Testis (tissue), 3 donors: ENCODE results near the gene CD151. TPM values are rescaled to one million over a fixed set of nuclear protein-coding genes. Genes with fewer than 3 reads are reported as not detected.
A peak's percentile ranks its signal among the peaks of the same experiment; 100 is the strongest.

Experiments
- DNase-seq: peaks from one replicate; pipeline ENCODE4 v3.0.0-alpha.2; 2019
- H3K27ac ChIP-seq, 2 donors: fragments of 200-600 bp; sonication (generic); one replicate each; pipeline ENCODE4 v1.5.1; 2019
- H3K27me3 ChIP-seq: fragments of 200-600 bp; sonication (generic); one replicate; pipeline ENCODE4 v1.5.1; 2019
- H3K36me3 ChIP-seq: fragments of 200-600 bp; sonication (generic); one replicate; pipeline ENCODE4 v1.5.1; 2017; ENCODE audit warnings: low read depth; ENCODE audit errors: missing control alignments
- H3K4me1 ChIP-seq: fragments of 200-600 bp; sonication (generic); one replicate; pipeline ENCODE4 v1.5.1; 2019
- H3K4me3 ChIP-seq, 2 donors: fragments of 200-600 bp; sonication (generic); one replicate each; pipeline ENCODE4 v1.5.1; 2017 to 2019
- H3K9me3 ChIP-seq: fragments of 200-600 bp; sonication (generic); one replicate; pipeline ENCODE4 v1.5.1; 2017
- CTCF ChIP-seq, 3 experiments: fragments of 450-650 bp in 2 of 3; fragments of 200-600 bp in 1 of 3; sonication (generic) in 1 of 3; IDR thresholded peaks; one replicate each; pipeline ENCODE4 v1.5.1; 2016 to 2019; ENCODE audit warnings: antibody characterized with exemption in 3 of 3, mild to moderate bottlenecking in 2 of 3, moderate library complexity in 1 of 3
- POLR2A ChIP-seq: fragments of 450-650 bp; IDR thresholded peaks from one replicate; pipeline ENCODE4 v1.6.1; 2017; ENCODE audit warnings: antibody characterized with exemption, mild to moderate bottlenecking, moderate library complexity
- WGBS, 2 donors: methylation state at CpG; one replicate each; pipeline ENCODE4 v1.1.5; 2018; 5-methylcytosine and 5-hydroxymethylcytosine counted together
- intact Hi-C: fragments of 100-400 bp; cut with DNase I; formaldehyde crosslinking; loops from one replicate; pipeline ENCODE4 v1.15.1; 2023; ENCODE audit warnings: low total_unique reads
- polyA plus RNA-seq: library from polyadenylated mRNA; stranded (reverse); fragments of 350-450 nt; fragmentation: Illumina TruSeq; extraction: RNeasy Lipid Tissue Mini Kit (QIAGEN cat#74804); gene quantifications from one replicate; pipeline ENCODE4 v1.2.3, GENCODE V29; 2014; ENCODE audit warnings: low read depth, low replicate concordance; ENCODE audit not compliant: insufficient read depth
- total RNA-seq, 2 donors: library from RNA; depleted of rRNA; stranded (reverse); fragments of >200 nt; gene quantifications; one replicate each; pipeline ENCODE4 v1.2.3, GENCODE V29; 2016

CD151 gene
- total and polyA plus RNA-seq, 3 donors from 2014 or later = 108 to 201 (median 195) TPM

GRCh38 chr11:797296-798092 is 35.3 kb upstream of the CD151 start:
- Histone ChIP-seq H3K4me1 (peaks cover 27% of the 10 kb centered on the region), H3K4me3 (peak overlapping the region; percentile 62 to 76), H3K36me3 (no peaks in the 10 kb centered on the region), H3K27ac (peak overlapping the region; percentile 64 to 83), H3K9me3 (no peaks in the 10 kb centered on the region), H3K27me3 (no peaks in the 10 kb centered on the region)
- TF ChIP-seq POLR2A (no peak), CTCF (IDR thresholded peaks at IDR 0.05) (no peak)
- intact Hi-C loops = no loop called here
- 0% methylated on average over 4 to 57 of the region's 57 CpGs for WGBS, 2 donors
- peak; percentile 85 for DNase-seq

- Histone ChIP-seq H3K4me3 (peak within 1 kb of the TSS; percentile 62 to 76), H3K4me1 (peaks cover 27% of the 10 kb centered on the region), H3K27ac (peak within 1 kb of the TSS; percentile 64 to 83), H3K9me3 (no peaks in the 10 kb centered on the region), H3K27me3 (no peaks in the 10 kb centered on the region), H3K36me3 (no peaks in the 10 kb centered on the region)
- intact Hi-C loops = no loop called here
- DNase-seq = peak; percentile 85
- WGBS, 2 donors = 3% methylated on average over 63 of the region's 69 CpGs; no CpG with 5 or more reads in 1 of the 2 donors
- no peak for TF ChIP-seq POLR2A
- TF ChIP-seq CTCF (IDR thresholded peaks at IDR 0.05) = peak; percentile 85 to 89 (median 86)
Measured at GRCh38 chr11:798093-798713, 34.5 kb upstream of the CD151 start, which contains the start of gene SLC25A22. Gene SLC25A22, minus strand, starts transcription at chr11:798281. Its CDS starts 3,275 bp downstream, at chr11:795006.

- H3K9me3 ChIP-seq = no peaks in the 10 kb centered on the region
- DNase-seq = no peak
- no peak overlapping the region for H3K27ac ChIP-seq
- intact Hi-C loops = no loop called here
- no peak for TF ChIP-seq CTCF (IDR thresholded peaks at IDR 0.05)
- no peak for TF ChIP-seq POLR2A
- no peaks in the 10 kb centered on the region for H3K36me3 ChIP-seq
- H3K4me3 ChIP-seq = no peak overlapping the region
- WGBS, 2 donors = 91 to 94% methylated on average over 23 to 32 of the region's 32 CpGs
- H3K27me3 ChIP-seq = no peaks in the 10 kb centered on the region
- peaks cover 36% of the 10 kb centered on the region for H3K4me1 ChIP-seq
Measured at GRCh38 chr11:799641-800316, 33.0 kb upstream of the CD151 start.

- Histone ChIP-seq H3K27ac (no peak overlapping the region), H3K4me1 (peaks cover 30% of the 10 kb centered on the region), H3K9me3 (no peaks in the 10 kb centered on the region), H3K36me3 (no peaks in the 10 kb centered on the region), H3K27me3 (no peaks in the 10 kb centered on the region), H3K4me3 (no peak overlapping the region)
- intact Hi-C loops = no loop called here
- WGBS, 2 donors = 93 to 94% methylated on average over 12 to 30 of the region's 30 CpGs
- TF ChIP-seq CTCF (IDR thresholded peaks at IDR 0.05) (no peak), POLR2A (no peak)
- DNase-seq = no peak
Measured at GRCh38 chr11:800473-800872, 32.3 kb upstream of the CD151 start.
